HCT116 (cell line): ENCODE data around the gene ITM2C. TPM values are rescaled to one million over a fixed set of nuclear protein-coding genes. Genes with fewer than 3 reads are reported as not detected.

Source experiments
- ATAC-seq: fragments of 200-7000 bp; cut with Tn5 transposase; 2 replicates; pipeline ENCODE4 v1.9.1; 2020; ENCODE audit warnings: mild to moderate bottlenecking, moderate library complexity
- BruUV-seq: library from RNA; stranded (reverse); fragments of 400-500 nt; replicated peaks from 2 replicates; lab custom pipeline; 2021; lab: Mats Ljungman, UMichigan
- CTCF ChIA-PET: fragments of 300-600 bp; sonication (Branson Sonifier 250); formaldehyde crosslinking; loops from one replicate; lab custom pipeline; 2021; ENCODE audit warnings: antibody characterized with exemption; lab: Charles Lee
- POLR2A ChIA-PET: fragments of 300-600, 350-600 bp; sonication (Branson Sonifier 250); formaldehyde crosslinking; loops from one replicate; lab custom pipeline; 2021; ENCODE audit warnings: antibody characterized with exemption; lab: Charles Lee
- RAD21 ChIA-PET, 2 experiments: fragments of 300-600 bp; sonication (Branson Sonifier 250); formaldehyde crosslinking; loops; one replicate each; lab custom pipeline; 2023; ENCODE audit warnings: low total read pairs in 2 of 2; ENCODE audit not compliant: uncharacterized antibody in 2 of 2, unreplicated experiment in 2 of 2, low non-redundant PET in 1 of 2; lab: Charles Lee
- DNase-seq: peaks from one replicate; pipeline ENCODE4 v3.0.0-alpha.2; 2010; ENCODE audit warnings: low read depth, low spot score
- H2AFZ ChIP-seq: fragments of 200-600 bp; shearing (Covaris generic), sonication (generic); 2 replicates; pipeline ENCODE4 v1.6.1; 2017; ENCODE audit warnings: low read depth, mixed run types, mixed read lengths, antibody characterized with exemption, low read length; ENCODE audit not compliant: poor library complexity, severe bottlenecking
- H3K27ac ChIP-seq: 2 replicates; pipeline ENCODE4 v1.5.1; 2012; ENCODE audit warnings: low read depth, low read length
- H3K27me3 ChIP-seq: fragments of 200-600 bp; sonication (generic); 2 replicates; pipeline ENCODE4 v1.6.1; 2016; ENCODE audit warnings: mixed run types, low read length, mixed read lengths; ENCODE audit not compliant: insufficient read depth
- H3K36me3 ChIP-seq, 2 experiments: fragments of 200-500 bp in 1 of 2; fragments of 200-600 bp in 1 of 2; sonication (Bioruptor generic) in 1 of 2; sonication (generic) in 1 of 2; 2 replicates each; pipeline versions ENCODE4 v1.5.1 to v1.6.1; 2014 to 2016; ENCODE audit warnings: low read length in 2 of 2, inconsistent platforms in 1 of 2, mixed read lengths in 1 of 2, mixed run types in 1 of 2; ENCODE audit not compliant: insufficient read depth in 2 of 2, control insufficient read depth in 1 of 2
- H3K4me1 ChIP-seq, 2 experiments: fragments of 200-600 bp in 1 of 2; sonication (generic) in 1 of 2; 2 replicates each; pipeline versions ENCODE4 v1.5.1 to v1.6.1; 2012 to 2017; ENCODE audit warnings: low read length in 2 of 2, inconsistent platforms in 1 of 2, mild to moderate bottlenecking in 1 of 2, mixed read lengths in 1 of 2, mixed run types in 1 of 2, moderate library complexity in 1 of 2; ENCODE audit not compliant: insufficient read depth in 2 of 2, control insufficient read depth in 1 of 2
- H3K4me2 ChIP-seq: fragments of 200-600 bp; sonication (generic); 2 replicates; pipeline ENCODE4 v1.6.1; 2017; ENCODE audit warnings: mixed run types, low read length, mixed read lengths
- H3K4me3 ChIP-seq, 2 experiments: fragments of 200-600 bp in 1 of 2; sonication (generic) in 1 of 2; replicated peaks in 1 of 2; 2 replicates each; pipeline ENCODE4 v1.5.1; 2011 to 2016; ENCODE audit warnings: low read length in 2 of 2, control low read depth in 1 of 2, low read depth in 1 of 2, mild to moderate bottlenecking in 1 of 2, mixed read lengths in 1 of 2, mixed run types in 1 of 2
- H3K79me2 ChIP-seq: fragments of 200-600 bp; sonication (generic); 2 replicates; pipeline ENCODE4 v1.6.1; 2017; ENCODE audit warnings: mild to moderate bottlenecking, mixed run types, low read length, moderate library complexity, mixed read lengths; ENCODE audit not compliant: insufficient read depth
- H3K9ac ChIP-seq: fragments of 200-600 bp; sonication (generic); 2 replicates; pipeline ENCODE4 v1.6.1; 2016; ENCODE audit warnings: low read length, mixed read lengths
- H3K9me2 ChIP-seq: fragments of 200-600 bp; sonication (generic), shearing (Covaris generic); 2 replicates; pipeline ENCODE4 v1.6.1; 2017; ENCODE audit warnings: mixed run types, mild to moderate bottlenecking, moderate library complexity; ENCODE audit not compliant: insufficient read depth
- H3K9me3 ChIP-seq, 2 experiments: fragments of 200-500 bp in 1 of 2; fragments of 200-600 bp in 1 of 2; sonication (Bioruptor generic) in 1 of 2; sonication (generic) in 1 of 2; 2 replicates each; pipeline ENCODE4 v1.6.1; 2014 to 2017; ENCODE audit warnings: low read length in 2 of 2, mixed read lengths in 2 of 2, inconsistent platforms in 1 of 2, low read depth in 1 of 2, mild to moderate bottlenecking in 1 of 2, mixed run types in 1 of 2, moderate library complexity in 1 of 2; ENCODE audit not compliant: control insufficient read depth in 1 of 2, insufficient read depth in 1 of 2
- H4K20me1 ChIP-seq: fragments of 200-600 bp; sonication (generic), shearing (Covaris generic); 2 replicates; pipeline ENCODE4 v1.6.1; 2017; ENCODE audit warnings: mixed run types, mild to moderate bottlenecking, moderate library complexity; ENCODE audit not compliant: insufficient read depth
- EGR1 ChIP-seq: IDR thresholded peaks from 2 replicates; pipeline ENCODE4 v1.6.1; 2012; ENCODE audit warnings: low read depth
- EZH2 ChIP-seq: fragments of 200-600 bp; sonication (generic); IDR thresholded peaks from 2 replicates; pipeline ENCODE4 v1.6.1; 2017; ENCODE audit warnings: antibody characterized with exemption, mixed run types
- FOSL1 ChIP-seq: IDR thresholded peaks from 2 replicates; pipeline ENCODE4 v1.6.1; 2012; ENCODE audit warnings: low read depth
- JUND ChIP-seq: IDR thresholded peaks from 2 replicates; pipeline ENCODE4 v1.6.1; 2012
- POLR2A ChIP-seq: IDR thresholded peaks from 2 replicates; pipeline ENCODE4 v1.7.0; 2011; ENCODE audit warnings: borderline replicate concordance; ENCODE audit not compliant: insufficient read depth, insufficient read length; ENCODE audit errors: extremely low read depth
- POLR2AphosphoS5 ChIP-seq: IDR thresholded peaks from 2 replicates; pipeline ENCODE4 v1.6.1; 2011; ENCODE audit warnings: mild to moderate bottlenecking, low read depth, low read length, moderate library complexity
- RAD21 ChIP-seq: IDR thresholded peaks from 2 replicates; pipeline ENCODE4 v1.6.1; 2012; ENCODE audit warnings: low read depth, mild to moderate bottlenecking
- SIN3A ChIP-seq: IDR thresholded peaks from 2 replicates; pipeline ENCODE4 v1.6.1; 2012; ENCODE audit warnings: low read depth
- SP1 ChIP-seq: IDR thresholded peaks from 2 replicates; pipeline ENCODE4 v1.6.1; 2012; ENCODE audit warnings: low read depth
- YY1 ChIP-seq: IDR thresholded peaks from 2 replicates; pipeline ENCODE4 v1.6.1; 2011; ENCODE audit warnings: low read length, low read depth, moderate library complexity, mild to moderate bottlenecking; ENCODE audit not compliant: insufficient replicate concordance; ENCODE audit errors: extremely low read depth
- ZFX ChIP-seq: fragments of 450-650 bp; IDR thresholded peaks from 2 replicates; pipeline ENCODE4 v1.6.1; 2017
- ZNF274 ChIP-seq: fragments of 200-500 bp; sonication (Bioruptor generic); IDR thresholded peaks from 2 replicates; pipeline ENCODE4 v1.6.1; 2014; ENCODE audit warnings: mild to moderate bottlenecking, low read depth, low read length, inconsistent platforms
- intact Hi-C: fragments of 100-400 bp; cut with micrococcal nuclease; formaldehyde crosslinking; loops from 2 replicates; pipeline ENCODE4 v1.10.0; 2022
- total RNA-seq: library from RNA; stranded (reverse); gene quantifications from one replicate; pipeline ENCODE4 v1.2.1, GENCODE V29; 2021; ENCODE audit not compliant: unreplicated experiment
- TF ChIP-seq, protein P1 (sequence below): IDR thresholded peaks from 2 replicates; pipeline ENCODE4 v1.6.1; 2012; ENCODE audit warnings: low read depth
- TF ChIP-seq, protein P2 (sequence below): IDR thresholded peaks from 2 replicates; pipeline ENCODE4 v1.6.1; 2012

Gene ITM2C
- total RNA-seq, 1 experiment from 2014 or later = 117 TPM

DNA sequence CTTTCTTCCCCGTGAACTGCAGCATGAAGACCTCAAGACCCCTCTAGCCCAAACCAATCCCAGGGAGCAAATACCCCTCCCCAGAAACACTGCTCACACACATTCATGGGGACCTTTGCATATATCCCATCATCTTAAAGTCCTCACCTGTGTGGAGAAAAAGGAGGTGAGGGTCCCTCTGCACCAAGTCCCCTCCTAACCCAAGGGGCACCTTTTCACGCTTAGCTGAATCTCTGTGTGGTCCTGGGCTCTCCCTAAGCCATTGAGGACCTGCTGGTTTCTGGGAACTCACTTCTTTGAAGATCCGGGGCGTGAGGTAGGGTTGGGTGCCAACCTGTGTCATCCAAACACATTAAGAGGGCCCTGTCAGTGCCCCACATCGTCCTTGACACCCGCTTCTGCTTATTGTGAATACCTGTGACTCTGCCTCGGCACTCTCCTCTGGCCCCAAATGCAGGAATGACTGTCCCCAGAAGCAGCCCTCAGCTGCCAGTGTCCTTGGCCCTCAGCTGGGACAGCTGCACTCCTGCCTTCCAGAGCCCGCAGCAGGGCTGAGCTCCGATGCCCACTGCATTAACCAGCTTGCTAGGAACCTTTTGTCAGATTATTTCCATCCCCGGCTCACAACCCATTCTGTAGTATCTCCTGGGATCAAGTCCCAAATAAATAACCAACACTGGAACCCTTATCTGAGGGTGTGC, 41.3 kb upstream of the ITM2C start:
- Histone ChIP-seq H3K9me3 (no peaks in the 10 kb centered on the region), H3K27me3 (no peaks in the 10 kb centered on the region), H3K9ac (no peak overlapping the region), H3K27ac (no peak overlapping the region), H4K20me1 (no peaks in the 10 kb centered on the region), H3K4me1 (peaks cover 0 to 3% of the 10 kb centered on the region in 2 experiments; a peak in 1 of 4 replicates), H3K36me3 (peaks cover 4 to 6% of the 10 kb centered on the region in 2 experiments; a peak in 1 of 4 replicates), H3K4me2 (no peak overlapping the region), H2AFZ (no peak overlapping the region), H3K4me3 (no peak overlapping the region), H3K79me2 (no peaks in the 10 kb centered on the region), H3K9me2 (no peaks in the 10 kb centered on the region)
- intact Hi-C loops = loop anchor here (5.0 kb wide), 1 partner anchor 279 kb away; no protein-coding TSS in a partner anchor
- no peak for TF ChIP-seq POLR2AphosphoS5
- RAD21 ChIA-PET = interaction anchor here in 1 of 2 experiments (1.4 kb wide), 1 partner anchor 164 kb away, joined by 9 read pairs; no protein-coding TSS in a partner anchor
- BruUV-seq = no TSS peak
- CTCF ChIA-PET = interaction anchor here (0.8 to 2.5 kb wide), 8 partner anchors 13 to 230 kb away, joined by 3 to 36 read pairs (median 4); no protein-coding TSS in a partner anchor
- ATAC-seq = no peak
- DNase-seq = no peak
- POLR2A ChIA-PET = no interaction called here

DNA sequence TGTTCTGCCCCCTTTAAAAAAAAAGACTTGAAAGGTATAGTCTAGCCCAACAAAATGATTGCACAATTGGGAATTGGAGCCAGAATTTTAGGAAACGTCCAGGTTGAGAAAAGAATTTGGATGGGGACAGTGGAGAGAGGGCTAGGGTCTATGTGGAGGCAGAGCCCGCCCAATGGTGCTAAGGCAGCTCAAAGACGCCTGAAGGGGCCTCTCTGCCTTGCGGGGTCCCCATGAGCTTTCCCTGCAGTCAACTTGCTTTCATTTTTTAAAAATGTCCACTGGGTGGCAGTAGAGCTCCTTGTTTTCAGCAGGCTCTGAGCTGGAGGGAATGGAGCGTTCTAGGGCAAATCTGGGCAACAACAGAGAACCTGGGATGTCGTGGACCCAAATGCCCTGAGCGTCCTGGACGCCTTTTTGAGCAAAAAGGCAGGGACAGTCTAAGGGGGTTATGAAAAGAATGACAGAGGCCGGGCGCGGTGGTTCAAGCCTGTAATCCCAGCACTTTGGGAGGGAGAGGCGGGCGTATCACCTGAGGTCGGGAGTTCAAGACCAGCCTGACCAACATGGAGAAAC, 40.2 kb upstream of the ITM2C start:
- no peak overlapping the region for H3K9ac ChIP-seq
- ChIA-PET POLR2A (interaction anchor here (0.9 kb wide), 1 partner anchor 228 kb away, joined by 5 read pairs; no protein-coding TSS in a partner anchor), CTCF (interaction anchor here (0.6 to 2.5 kb wide), 29 partner anchors 8 to 777 kb away, joined by 3 to 36 read pairs (median 4); partner anchors contain the start of genes GPR55 and ITM2C), RAD21 (interaction anchor here (1.1 to 1.4 kb wide), 2 partner anchors 163 kb away, joined by 7 to 9 read pairs; no protein-coding TSS in a partner anchor)
- no peaks in the 10 kb centered on the region for H3K9me3 ChIP-seq
- no TSS peak for BruUV-seq
- intact Hi-C loops = loop anchor here (1.0 to 5.0 kb wide), 4 partner anchors 163 to 628 kb away; no protein-coding TSS in a partner anchor
- H3K4me3 ChIP-seq = peak overlapping the region in 1 of 2 experiments; percentile 13; a peak in 1 of 4 replicates
- H3K36me3 ChIP-seq = no peaks in the 10 kb centered on the region
- H3K27ac ChIP-seq = no peak overlapping the region
- no peaks in the 10 kb centered on the region for H3K79me2 ChIP-seq
- H3K4me1 ChIP-seq = peaks cover 0 to 3% of the 10 kb centered on the region in 2 experiments; a peak in 1 of 4 replicates
- no peak overlapping the region for H2AFZ ChIP-seq
- H3K4me2 ChIP-seq = peak overlapping the region; percentile 43
- H3K9me2 ChIP-seq = no peaks in the 10 kb centered on the region
- no peaks in the 10 kb centered on the region for H4K20me1 ChIP-seq
- peak; percentile 77 for DNase-seq
- no peaks in the 10 kb centered on the region for H3K27me3 ChIP-seq
- ATAC-seq = peak; percentile 93
- TF ChIP-seq ZFX (no peak), JUND (no peak), POLR2A (no peak), EGR1 (no peak), FOSL1 (no peak), YY1 (no peak), SP1 (no peak), EZH2 (no peak), RAD21 (peak; percentile 93), ZNF274 (no peak), POLR2AphosphoS5 (no peak), SIN3A (no peak)
- TF ChIP-seq, protein P1, sequence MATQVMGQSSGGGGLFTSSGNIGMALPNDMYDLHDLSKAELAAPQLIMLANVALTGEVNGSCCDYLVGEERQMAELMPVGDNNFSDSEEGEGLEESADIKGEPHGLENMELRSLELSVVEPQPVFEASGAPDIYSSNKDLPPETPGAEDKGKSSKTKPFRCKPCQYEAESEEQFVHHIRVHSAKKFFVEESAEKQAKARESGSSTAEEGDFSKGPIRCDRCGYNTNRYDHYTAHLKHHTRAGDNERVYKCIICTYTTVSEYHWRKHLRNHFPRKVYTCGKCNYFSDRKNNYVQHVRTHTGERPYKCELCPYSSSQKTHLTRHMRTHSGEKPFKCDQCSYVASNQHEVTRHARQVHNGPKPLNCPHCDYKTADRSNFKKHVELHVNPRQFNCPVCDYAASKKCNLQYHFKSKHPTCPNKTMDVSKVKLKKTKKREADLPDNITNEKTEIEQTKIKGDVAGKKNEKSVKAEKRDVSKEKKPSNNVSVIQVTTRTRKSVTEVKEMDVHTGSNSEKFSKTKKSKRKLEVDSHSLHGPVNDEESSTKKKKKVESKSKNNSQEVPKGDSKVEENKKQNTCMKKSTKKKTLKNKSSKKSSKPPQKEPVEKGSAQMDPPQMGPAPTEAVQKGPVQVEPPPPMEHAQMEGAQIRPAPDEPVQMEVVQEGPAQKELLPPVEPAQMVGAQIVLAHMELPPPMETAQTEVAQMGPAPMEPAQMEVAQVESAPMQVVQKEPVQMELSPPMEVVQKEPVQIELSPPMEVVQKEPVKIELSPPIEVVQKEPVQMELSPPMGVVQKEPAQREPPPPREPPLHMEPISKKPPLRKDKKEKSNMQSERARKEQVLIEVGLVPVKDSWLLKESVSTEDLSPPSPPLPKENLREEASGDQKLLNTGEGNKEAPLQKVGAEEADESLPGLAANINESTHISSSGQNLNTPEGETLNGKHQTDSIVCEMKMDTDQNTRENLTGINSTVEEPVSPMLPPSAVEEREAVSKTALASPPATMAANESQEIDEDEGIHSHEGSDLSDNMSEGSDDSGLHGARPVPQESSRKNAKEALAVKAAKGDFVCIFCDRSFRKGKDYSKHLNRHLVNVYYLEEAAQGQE = no peak
- TF ChIP-seq, protein P2, sequence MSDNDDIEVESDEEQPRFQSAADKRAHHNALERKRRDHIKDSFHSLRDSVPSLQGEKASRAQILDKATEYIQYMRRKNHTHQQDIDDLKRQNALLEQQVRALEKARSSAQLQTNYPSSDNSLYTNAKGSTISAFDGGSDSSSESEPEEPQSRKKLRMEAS = no peak
